SK-MEL-5 (cell line): ENCODE data around the gene RCAN2. TPM values are rescaled to one million over a fixed set of nuclear protein-coding genes. Genes with fewer than 3 reads are reported as not detected.

Source experiments
- DNase-seq: peaks from one replicate; pipeline ENCODE4 v3.0.0-alpha.2; 2016; ENCODE audit warnings: low read depth, low spot score
- in situ Hi-C: cut with HindIII; loops from 2 replicates; pipeline ENCODE4 v1.10.0; 2016; ENCODE audit warnings: low sequenced_read_pairs, high pct_unique_total_duplicates, low pct_unique_long_range_greater_than_20kb
- total RNA-seq: library from RNA; depleted of rRNA; stranded (reverse); fragments of >200 nt; shearing (Covaris generic); gene quantifications from 2 replicates; pipeline ENCODE4 v1.2.3, GENCODE V29; 2014

The RCAN2 gene
- total RNA-seq, 1 experiment from 2014 or later, result 0.11 TPM

GRCh38 chr6:46234156-46234556 lies 257.1 kb downstream of the RCAN2 start:
- in situ Hi-C loops, result no loop called here
- DNase-seq, result no peak

GRCh38 chr6:46233129-46233528 lies 258.1 kb downstream of the RCAN2 start:
- in situ Hi-C loops, result no loop called here
- DNase-seq, result no peak

- no peak for DNase-seq
- in situ Hi-C loops, result no loop called here
Measured at GRCh38 chr6:46222286-46222685, 269.0 kb downstream of the RCAN2 start.

- DNase-seq, result peak; percentile 61
- in situ Hi-C loops, result no loop called here
Measured at GRCh38 chr6:46221222-46221793, 269.9 kb downstream of the RCAN2 start.

GRCh38 chr6:46220352-46221221 lies 270.7 kb downstream of the RCAN2 start:
- in situ Hi-C loops, result no loop called here
- DNase-seq, result no peak

- no peak for DNase-seq
- in situ Hi-C loops, result no loop called here
Measured at GRCh38 chr6:46219661-46220060, 271.6 kb downstream of the RCAN2 start.

- no peak for DNase-seq
- in situ Hi-C loops, result no loop called here
Measured at GRCh38 chr6:46218457-46218856, 272.8 kb downstream of the RCAN2 start.

GRCh38 chr6:46217671-46218131 lies 273.5 kb downstream of the RCAN2 start:
- DNase-seq, result no peak
- in situ Hi-C loops, result no loop called here

- in situ Hi-C loops, result no loop called here
- DNase-seq, result no peak
Measured at GRCh38 chr6:46216879-46217278, 274.4 kb downstream of the RCAN2 start.

- in situ Hi-C loops, result no loop called here
- DNase-seq, result no peak
Measured at GRCh38 chr6:46215777-46216176, 275.5 kb downstream of the RCAN2 start.

- in situ Hi-C loops, result no loop called here
- DNase-seq, result no peak
Measured at GRCh38 chr6:46215213-46215612, 276.0 kb downstream of the RCAN2 start.

- no peak for DNase-seq
- in situ Hi-C loops, result no loop called here
Measured at GRCh38 chr6:46211917-46212316, 279.3 kb downstream of the RCAN2 start.

GRCh38 chr6:46210294-46210693 lies 281.0 kb downstream of the RCAN2 start:
- in situ Hi-C loops, result no loop called here
- no peak for DNase-seq

GRCh38 chr6:46208303-46208702 lies 282.9 kb downstream of the RCAN2 start:
- in situ Hi-C loops, result no loop called here
- DNase-seq, result no peak

GRCh38 chr6:46207174-46207573 lies 284.1 kb downstream of the RCAN2 start:
- in situ Hi-C loops, result no loop called here
- DNase-seq, result no peak

- no peak for DNase-seq
- in situ Hi-C loops, result no loop called here
Measured at GRCh38 chr6:46204880-46205650, 286.2 kb downstream of the RCAN2 start.

GRCh38 chr6:46203391-46204177 lies 287.7 kb downstream of the RCAN2 start:
- no peak for DNase-seq
- in situ Hi-C loops, result no loop called here

GRCh38 chr6:46201702-46202101 lies 289.5 kb downstream of the RCAN2 start:
- in situ Hi-C loops, result no loop called here

More at GRCh38 chr6:46201702-46202101, 289.5 kb downstream of the RCAN2 start:
- no peak for DNase-seq
